GF-D8 (cell line): ENCODE data around the gene TMEM222.

ENCODE experiments used
- DNase-seq: peaks from one replicate; lab custom pipeline; 2025; lab: John Stamatoyannopoulos, UW

TMEM222 gene

DNA sequence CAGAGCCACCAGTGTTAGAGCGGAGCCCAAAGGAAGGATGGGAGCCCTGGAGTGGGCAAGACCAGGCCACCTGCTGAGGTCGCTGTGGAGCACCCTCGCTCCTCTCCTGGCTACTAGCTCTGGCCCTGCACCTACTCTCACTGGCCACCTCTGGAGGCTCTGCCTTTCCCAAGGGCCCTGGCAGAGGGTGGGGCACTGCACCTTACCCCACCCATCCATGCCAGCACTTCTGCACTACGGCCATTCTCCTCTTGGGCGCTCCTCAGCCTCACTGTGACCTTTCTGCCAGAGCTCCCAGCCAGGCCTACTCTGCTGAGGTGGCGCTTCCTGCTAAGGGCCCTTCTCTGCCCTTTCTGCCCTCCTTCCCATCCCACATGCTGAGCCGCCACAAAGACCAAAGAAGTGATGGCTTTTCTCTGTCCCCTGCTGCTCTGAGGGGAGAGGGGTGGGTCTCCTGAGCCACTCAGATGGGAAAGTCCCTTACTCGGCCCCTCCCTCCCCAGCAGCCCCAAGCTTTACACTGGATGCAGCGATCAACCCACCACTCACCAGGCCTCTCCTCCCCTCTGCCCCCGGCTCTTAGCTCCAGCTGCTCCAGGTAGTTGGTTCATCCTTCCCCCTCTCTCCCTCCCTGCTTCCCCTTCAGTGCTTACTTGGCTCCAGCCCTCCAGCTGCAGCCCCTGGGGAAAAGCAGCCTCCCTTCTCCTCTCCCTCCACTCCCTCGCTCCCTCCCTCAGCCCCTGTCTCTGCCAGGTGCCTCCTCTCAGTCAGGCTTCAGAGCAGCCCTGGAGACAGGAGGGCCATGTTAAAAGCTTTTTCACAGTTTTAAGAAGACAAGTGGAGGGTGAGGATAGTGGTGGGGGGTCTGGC, 14.8 kb upstream of the TMEM222 start:
- DNase-seq, result no peak

DNA sequence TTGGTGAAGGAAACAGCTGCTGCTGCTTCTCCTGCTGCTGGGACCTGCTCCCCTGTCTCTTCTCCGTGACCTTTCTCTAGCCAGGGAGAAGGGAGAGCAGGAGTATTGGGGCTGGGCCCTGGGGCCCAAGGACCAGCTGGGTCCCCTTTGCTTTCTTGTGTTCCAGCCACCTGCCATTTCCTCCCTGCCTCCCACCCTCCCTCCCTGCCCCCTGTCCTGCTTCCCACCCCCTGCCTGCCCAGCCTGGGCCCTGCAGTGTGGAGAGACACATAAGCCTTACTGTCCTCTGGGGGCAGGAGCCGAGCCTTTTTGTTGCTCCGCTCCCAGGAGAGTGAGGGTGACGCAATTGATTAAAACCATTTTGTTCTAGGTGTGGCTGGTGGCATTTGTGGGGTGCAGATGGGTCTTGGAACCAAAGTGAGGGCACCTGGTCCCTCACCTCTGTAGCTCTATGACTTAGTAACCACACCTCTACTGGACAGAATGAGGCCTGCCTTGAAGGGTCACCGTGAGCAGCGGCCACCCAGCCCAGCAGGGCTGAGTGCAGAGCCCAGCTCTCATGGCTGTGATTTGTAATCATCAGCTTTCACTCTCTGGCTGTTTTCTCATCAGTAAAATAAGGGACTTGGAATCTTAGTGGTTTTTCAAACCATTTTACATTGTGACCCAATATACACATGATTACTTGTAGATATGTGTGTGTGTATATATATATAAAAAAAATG, 13.9 kb upstream of the TMEM222 start:
- no peak for DNase-seq

DNA sequence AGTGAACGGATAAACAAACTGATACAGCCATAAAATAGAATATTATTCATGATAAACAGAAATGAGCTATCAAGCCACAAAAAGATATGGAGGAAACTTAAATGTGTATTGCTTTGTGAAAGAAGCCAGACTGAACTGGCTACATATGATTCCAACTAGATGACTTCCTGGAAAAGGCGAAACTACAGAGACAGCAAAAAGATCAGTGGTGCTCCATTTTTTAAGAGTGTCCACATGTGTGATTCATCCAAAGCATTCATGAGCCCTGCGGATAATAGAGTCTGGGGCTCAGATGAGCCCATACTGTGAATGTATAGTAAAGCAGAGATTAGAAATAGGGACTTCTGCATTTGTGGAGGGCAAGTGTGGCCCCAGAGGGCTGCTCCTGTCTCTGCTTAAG, 7.8 kb upstream of the TMEM222 start:
- no peak for DNase-seq

DNA sequence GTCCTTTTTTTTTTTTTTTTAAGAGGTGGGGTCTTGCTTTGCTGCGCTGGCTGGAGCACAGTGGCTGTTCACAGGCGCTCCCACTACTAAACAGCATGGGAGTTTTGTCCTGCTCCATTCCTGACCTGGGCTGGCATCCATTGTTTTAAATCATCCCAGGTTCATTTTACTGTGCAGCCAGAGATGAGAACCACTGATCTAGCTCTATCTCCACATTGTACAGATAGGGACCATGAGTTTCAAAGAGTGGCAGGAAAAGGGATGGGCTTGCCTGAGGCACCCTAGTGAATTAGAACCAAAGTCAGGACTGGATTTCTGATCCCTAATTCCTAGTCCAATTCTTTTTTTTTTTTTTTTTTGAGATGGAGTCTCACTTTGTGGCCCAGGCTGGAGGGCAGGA, 7.2 kb upstream of the TMEM222 start:
- DNase-seq, result no peak

DNA sequence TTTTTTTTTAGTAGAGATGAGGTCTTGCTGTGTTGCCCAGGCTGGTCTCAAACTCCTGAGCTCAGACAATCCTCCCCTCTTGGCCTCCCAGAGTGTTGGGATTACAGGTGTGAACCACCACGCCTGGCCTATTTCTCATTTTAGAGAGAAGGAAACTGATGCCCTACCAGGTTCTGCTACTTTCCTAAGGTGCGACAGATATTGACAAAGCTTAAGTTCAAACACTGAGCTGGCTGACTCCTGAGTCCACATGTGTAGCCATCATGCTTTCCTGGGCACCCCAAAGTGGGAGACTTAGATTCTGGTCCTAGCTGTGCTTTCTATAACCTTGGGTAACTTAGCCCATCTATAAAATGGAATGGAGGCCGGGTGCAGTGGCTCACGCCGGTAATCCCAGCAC, 5.1 kb upstream of the TMEM222 start:
- no peak for DNase-seq

DNA sequence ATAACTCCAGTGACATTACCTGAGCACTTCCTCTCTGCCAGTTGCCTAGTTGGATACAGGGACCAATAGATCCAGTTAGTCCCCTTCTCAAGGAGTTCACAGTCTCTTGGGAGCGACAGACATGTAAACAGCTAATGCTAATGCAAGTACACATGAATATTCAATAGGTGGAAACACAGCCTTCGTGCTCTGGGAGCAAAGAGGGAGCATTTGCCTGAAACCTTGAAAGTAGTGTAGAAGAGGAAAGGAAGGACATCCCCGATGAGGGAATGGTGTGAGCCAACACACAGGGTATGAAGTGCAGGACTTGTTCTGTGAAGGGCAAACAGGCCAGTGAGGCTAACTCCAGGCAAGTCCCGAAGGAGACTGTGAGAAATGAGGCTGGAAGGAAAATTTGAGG, 3.8 kb upstream of the TMEM222 start:
- no peak for DNase-seq

DNA sequence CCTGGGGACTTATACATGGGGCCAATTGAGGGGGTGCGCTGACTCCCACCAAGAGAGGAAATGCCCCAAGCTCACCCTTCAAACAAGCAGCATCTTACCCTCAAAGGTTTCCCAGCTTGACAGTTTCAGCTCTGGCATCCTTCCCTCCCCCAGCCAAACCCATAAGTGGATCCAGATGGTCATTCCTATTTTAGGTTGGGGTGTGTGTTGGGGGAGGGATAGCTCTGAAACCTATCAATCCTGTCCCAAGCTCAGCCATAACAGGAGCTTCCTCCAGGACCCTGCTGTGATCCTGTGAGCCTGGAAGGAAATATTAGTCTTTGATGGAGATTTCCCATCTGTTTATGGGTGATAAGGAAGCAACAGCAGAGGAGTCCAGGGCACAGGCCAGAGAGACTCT, 3.4 kb upstream of the TMEM222 start:
- no peak for DNase-seq

DNA sequence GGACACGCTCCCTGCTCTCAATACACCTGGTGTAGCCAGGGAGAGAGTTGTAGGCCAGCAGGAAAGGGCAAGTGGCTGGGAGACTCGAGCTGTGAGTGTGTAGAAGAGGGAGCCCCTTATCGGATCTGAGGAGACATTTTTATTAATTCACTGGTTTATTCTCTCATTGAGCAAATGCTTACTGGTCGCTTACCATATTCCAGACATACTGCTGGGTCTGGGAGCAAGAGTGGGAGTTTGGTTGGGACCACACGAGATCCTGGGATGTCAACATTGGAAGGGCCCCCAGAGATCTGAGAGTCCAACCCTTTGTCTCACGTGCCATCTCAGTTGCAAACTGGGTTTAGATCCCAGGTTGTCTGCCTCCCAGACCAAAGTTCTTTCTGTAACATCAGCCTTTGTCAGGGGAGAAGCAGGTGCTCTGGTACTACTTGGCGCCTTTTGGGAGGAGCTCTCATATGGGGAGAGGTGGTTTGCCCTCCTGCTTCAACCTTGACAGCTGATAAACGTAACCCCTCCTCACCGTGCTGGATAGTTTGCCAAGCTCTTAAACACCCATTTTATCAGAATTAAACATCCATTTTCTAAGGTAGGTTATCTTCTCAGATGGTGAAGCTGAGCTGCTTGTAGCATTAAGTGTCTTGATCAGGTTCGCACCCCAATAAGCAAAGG, 742 bp downstream of the TMEM222 start:
- DNase-seq, result no peak

DNA sequence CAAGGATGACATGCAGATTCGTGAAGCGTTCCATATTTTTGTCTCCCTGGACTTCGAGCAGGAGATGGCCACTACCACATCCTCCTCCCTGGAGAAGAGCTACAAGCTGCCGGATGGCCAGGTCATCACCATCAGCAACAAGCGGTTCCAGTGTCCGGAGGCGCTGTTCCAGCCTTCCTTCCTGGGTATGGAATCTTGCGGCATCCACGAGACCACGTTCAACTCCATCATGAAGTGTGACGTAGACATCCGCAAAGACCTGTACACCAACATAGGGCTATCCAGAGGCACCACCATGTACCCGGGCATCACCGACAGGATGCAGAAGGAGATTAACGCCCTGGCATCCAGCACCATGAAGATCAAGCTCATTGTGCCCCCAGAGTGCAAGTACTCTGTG, 3.3 kb downstream of the TMEM222 start:
- DNase-seq, result no peak

DNA sequence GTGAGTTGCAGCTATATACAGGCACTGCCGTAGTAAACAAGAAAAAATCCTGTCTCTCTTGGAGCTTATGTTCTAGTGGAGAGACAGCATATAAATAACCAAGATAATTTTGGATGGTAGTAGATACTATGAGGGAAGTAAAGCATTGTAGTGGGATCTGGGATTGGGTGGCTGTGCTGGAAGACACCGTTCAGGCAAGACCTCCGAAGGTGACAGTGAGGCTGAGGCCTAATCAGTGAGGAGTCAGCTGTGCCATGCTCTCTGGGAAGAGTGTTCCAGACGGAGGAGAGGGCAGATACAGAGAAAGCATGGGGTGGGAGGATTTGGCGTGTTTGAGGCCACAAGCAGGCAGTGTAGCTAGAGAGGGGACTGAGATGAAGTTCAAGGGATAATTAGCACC, 6.0 kb downstream of the TMEM222 start:
- no peak for DNase-seq

DNA sequence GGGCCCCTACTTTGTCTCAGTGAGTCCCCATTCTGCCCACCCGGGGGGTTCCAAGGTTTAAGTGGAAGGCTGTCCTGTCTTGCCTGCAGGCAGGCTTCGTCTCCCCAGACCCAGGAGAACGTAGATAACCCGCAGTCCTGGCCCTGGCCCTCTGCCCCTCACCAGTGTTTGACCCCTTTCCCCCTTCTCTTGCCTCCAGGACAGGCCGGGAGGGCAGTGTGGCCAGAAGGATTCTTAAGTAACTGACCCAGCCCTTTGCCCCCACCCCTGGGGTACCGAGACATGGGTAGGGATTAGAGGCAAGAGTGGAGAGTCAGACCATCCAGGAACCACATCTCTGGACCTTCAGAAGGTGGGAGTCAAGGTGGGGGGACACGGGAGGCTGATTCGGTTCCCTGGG, 8.8 kb downstream of the TMEM222 start:
- DNase-seq, result no peak

DNA sequence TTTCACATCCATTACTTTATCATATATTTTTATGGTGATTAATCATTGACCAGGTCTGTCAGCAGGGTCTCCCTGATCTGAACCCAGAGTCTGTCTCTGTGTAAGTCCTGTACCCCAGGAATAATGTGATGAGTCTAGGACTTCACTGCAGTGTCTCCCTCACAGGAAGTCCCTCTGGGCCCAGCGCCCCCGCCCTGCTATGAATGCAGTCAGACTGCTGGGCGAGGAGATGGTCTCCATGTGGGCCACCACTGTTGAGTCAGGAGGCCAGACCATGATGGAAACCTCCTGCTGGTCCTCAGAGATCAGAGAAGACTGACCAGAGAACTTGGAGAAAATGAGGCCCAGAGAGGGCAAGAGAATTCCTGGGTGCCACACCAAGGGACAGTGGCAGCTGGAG, 9.5 kb downstream of the TMEM222 start:
- no peak for DNase-seq

DNA sequence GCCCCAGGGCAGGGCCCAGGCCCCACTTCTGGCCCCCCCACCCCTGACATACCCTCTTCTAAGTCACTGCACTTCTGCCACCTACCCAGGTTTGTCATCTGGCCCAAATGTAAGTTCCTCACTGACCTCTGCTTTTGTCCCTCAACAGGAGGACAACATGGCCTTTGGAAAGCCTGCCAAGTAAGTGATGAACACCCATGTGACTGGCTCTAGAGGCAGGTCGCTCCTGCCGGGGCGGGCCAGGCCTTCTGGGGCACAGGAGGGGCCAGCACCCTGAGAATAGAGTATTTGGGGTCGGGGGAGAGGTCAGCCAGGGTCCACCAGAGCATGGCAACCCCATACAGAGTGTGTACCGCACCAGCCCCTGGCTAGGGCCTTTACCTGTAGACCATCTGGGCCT, 10.0 kb downstream of the TMEM222 start:
- no peak for DNase-seq

DNA sequence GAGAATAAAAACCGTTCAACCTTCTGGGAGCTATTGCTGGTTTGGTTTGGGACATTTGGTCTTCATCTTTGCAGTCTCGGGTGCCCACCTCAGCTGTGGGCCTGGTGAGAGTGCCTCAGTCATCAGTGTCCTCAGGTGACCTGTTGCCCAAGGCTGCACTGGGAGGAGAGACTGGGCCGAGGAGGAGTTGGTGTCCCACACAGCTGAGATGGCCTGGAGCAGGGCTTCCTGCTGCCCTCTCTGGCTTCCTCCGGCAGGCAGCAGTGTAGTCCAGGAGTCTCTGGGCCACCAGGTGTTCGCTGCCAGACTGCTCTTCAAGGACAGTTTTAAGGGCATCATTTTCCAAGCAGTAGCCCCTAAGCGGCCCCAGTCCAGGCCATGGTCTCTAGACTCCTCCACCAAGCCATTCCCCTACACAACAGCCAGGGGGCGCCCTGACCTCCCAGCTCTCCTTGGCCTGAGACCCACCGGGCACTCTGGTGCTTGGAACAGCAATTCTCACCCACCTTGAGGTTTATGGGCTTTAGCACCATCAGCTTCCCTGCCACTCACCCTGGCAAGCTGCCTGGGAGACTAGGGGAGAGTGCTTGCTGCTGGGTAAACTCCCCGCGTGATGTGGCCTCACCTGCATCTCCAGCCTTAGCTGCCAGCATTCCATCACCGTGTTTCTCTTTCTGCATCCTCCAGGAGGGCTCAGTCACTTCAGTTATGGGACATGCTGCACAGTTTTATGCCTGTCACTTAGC, 10.7 kb downstream of the TMEM222 start:
- DNase-seq, result no peak

DNA sequence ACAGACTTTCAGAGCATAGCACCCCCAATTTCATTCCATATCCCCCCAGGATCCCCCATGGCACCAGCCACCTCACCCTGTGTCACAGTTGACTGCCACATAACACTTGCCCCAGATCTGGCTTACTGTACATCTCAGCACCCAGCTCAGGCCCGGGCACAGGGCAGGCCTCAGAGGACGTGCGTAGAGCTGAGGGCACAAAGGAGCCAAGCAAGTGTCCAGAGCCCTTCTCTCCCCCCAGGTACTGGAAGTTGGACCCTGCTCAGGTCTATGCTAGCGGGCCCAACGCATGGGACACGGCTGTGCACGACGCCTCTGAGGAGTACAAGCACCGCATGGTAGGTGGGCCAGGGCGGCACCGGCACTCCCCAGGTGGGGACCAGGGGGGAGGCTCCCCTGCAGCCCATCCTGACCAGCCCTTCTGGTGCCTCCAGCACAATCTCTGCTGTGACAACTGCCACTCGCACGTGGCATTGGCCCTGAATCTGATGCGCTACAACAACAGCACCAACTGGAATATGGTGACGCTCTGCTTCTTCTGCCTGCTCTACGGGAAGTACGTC, 11.8 kb downstream of the TMEM222 start:
- no peak for DNase-seq

DNA sequence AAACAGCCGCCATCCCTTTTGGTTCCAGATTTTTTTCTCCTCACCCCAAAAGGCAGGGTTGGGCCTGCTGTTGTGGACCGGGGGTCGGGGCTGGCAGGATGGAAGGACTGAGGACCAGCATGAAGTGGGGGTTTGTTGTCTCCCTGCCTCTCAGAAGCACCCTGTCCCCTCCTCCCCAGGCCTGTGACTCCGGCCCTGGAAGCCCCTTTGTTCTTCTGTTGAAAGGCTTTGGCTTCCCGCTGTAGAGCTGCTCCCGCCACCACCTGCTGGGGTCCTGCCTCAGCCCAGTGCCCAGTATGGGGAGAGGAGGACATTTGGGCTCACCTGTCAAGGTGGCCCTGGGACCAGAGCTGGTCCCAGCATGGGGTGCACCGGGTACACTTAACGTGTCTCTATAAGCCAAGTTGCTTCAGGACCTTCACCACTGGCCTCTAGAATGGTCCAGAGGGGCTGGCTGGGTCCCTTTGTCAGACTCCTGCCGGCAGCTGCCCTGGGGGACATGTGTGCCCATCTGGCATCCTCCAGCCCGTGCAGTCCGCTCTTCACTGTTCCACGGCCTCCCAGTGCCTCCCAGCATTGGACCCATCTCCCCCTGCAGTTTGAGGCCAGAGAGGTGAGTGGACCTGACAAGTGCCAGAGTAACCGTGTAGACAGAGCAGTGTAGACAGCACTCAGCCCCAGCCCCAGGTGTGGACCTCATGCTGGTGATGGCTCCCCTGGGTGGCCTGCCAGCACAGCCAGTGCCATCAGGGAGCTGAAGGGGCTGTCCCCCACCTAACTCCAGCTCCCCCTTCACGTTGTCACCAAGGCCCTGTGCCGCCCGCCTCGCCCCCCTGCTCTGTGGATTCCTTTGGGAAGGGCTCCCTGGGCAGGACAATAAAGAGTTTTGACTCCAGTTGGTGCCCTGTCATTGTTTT, 13.8 kb downstream of the TMEM222 start:
- DNase-seq, result no peak

DNA sequence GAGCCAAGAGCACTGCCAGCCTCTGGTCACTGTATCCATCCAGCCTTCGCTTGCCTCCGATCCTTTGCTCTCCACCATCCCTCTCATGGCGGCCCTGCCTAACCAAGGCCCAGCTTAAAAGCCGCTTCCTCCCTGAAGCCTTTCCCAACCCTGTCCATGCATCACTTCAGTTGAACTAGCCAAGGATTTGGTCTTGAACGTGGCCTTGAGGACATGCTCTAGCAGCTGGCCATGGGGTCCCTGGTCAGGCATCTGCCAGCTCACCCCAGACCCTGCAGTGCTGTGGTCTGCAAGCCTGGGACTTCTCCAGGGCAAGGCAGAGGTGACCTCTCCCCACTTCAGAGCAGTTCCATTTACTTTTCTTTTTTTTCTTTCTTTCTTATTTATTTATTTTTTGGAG, 14.8 kb downstream of the TMEM222 start:
- DNase-seq, result no peak

DNA sequence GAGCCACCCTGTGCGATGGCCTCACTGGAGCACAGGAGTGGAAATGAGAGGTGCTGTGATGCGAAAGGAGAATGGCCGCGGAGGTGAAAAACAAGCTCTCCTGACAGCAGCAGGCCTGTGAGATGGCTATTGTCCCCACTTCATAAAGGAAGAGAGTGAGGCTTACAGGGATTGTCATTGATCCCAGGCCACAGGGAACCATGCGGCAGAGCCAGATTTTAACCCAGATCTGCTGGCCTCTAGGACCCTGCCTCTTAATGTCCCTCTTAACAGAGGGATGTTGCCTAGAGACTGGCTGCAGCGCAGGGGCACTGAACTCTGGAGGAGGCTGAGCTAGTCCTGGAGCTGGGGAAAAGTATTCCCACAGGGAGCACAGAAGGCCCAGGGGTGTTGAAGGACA, 16.8 kb downstream of the TMEM222 start:
- no peak for DNase-seq

DNA sequence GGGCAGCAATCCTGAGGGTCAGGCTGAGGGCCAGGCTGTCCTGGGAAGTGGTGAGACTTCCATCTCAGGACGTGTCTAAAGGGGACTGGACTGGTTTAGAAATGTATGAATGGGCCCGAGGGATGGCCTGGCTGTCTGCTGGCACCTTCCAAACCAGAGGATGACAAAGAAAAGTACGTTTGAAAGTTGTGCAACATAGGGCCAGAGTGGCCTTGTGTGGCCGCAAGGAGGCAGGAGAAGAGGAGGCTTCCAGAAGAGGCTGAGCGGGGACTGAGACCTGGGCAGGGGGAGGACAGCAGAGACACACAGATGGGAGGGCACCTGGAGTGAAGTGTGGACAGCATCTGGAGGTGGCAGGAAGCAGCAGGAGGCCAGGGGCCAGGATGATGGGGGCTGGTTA, 17.2 kb downstream of the TMEM222 start:
- DNase-seq, result no peak

DNA sequence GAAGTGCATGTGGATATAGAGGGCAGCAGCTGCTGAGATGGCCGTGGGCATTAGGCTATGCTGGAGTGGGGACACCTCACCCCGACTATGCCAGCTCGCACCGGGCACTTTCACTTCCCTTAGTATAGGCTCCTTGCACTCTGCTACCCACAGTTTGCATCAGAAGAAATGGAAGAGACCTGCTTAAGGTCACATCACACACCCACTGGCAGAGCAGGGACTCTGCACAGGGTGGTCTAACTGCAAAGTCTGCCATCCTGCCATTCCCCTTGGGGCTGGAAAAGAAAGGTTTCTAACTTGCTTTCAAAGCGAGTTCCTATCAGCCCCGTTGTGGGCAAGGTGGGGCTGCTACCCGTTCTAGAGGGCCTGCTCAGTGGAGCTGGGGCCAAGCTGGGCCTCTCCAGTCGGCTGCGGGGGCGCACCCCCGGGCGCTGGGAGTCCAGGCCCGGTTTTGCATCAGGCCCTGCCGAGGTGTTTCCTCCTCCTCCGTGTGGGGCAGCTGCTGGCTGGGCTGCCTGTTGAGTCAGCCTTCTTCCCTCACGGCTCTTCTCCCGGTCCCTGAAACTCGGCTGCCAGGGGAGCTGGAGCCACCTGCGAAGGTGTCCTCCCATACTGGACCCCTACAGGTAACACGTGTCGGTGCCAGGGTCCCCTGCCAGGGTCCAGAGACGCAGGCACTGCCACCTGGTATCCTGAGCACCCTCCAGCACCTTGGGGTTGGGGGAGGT, 19.7 kb downstream of the TMEM222 start, which contains the start of gene SYTL1:
SYTL1 (plus strand) TSS at position 498 of the 728 bp plus-strand sequence. CDS start 3,313 bp downstream, outside the sequence.
- DNase-seq, result peak; percentile 71
